Measurements from ENCODE around the gene EYA2.

EYA2 gene

GRCh38 chr20:47008842-47009518 is 114.3 kb downstream of the EYA2 start:
- DNase-seq, result no peak

- DNase-seq, result no peak
Observed at GRCh38 chr20:47009784-47010183, 115.1 kb downstream of the EYA2 start.

- no peak for DNase-seq
Observed at GRCh38 chr20:47011984-47012383, 117.3 kb downstream of the EYA2 start.

- no peak for DNase-seq
Observed at GRCh38 chr20:47013606-47014005, 119.0 kb downstream of the EYA2 start.

GRCh38 chr20:47016068-47016664 is 121.5 kb downstream of the EYA2 start:
- DNase-seq, result no peak

GRCh38 chr20:47018381-47018780 is 123.7 kb downstream of the EYA2 start:
- no peak for DNase-seq

GRCh38 chr20:47019121-47019824 is 124.6 kb downstream of the EYA2 start:
- DNase-seq, result peak; percentile 56

GRCh38 chr20:47020231-47020630 is 125.6 kb downstream of the EYA2 start:
- DNase-seq, result no peak

GRCh38 chr20:47021850-47022249 is 127.2 kb downstream of the EYA2 start:
- DNase-seq, result no peak

GRCh38 chr20:47024461-47024937 is 129.9 kb downstream of the EYA2 start:
- DNase-seq, result peak; percentile 15

- no peak for DNase-seq
Observed at GRCh38 chr20:47027042-47027441, 132.4 kb downstream of the EYA2 start.

GRCh38 chr20:47027456-47027855 is 132.8 kb downstream of the EYA2 start:
- no peak for DNase-seq

GRCh38 chr20:47028487-47028886 is 133.8 kb downstream of the EYA2 start:
- DNase-seq, result no peak

GRCh38 chr20:47029845-47030244 is 135.2 kb downstream of the EYA2 start:
- no peak for DNase-seq

- DNase-seq, result no peak
Observed at GRCh38 chr20:47030271-47030810, 135.7 kb downstream of the EYA2 start.

- no peak for DNase-seq
Observed at GRCh38 chr20:47031004-47031403, 136.4 kb downstream of the EYA2 start.

- DNase-seq, result no peak
Observed at GRCh38 chr20:47031821-47032220, 137.2 kb downstream of the EYA2 start.

GRCh38 chr20:47032933-47033578 is 138.4 kb downstream of the EYA2 start:
- DNase-seq, result no peak

GRCh38 chr20:47033665-47034064 is 139.0 kb downstream of the EYA2 start:
- no peak for DNase-seq

- no peak for DNase-seq
Observed at GRCh38 chr20:47035026-47035590, 140.5 kb downstream of the EYA2 start.

GRCh38 chr20:47036091-47036870 is 141.6 kb downstream of the EYA2 start:
- no peak for DNase-seq

Measured in right kidney (tissue), 1 donor.